Renal cortical epithelial cell (primary cell): ENCODE measurements around the gene TMEM158. TPM values are rescaled to one million over a fixed set of nuclear protein-coding genes. Genes with fewer than 3 reads are reported as not detected.

Experiments
- DNase-seq: peaks from one replicate; pipeline ENCODE4 v3.0.0-alpha.2; 2011; ENCODE audit warnings: low read depth
- total RNA-seq: library from RNA; depleted of rRNA; stranded (reverse); fragments of >200 nt; gene quantifications from 2 replicates; pipeline ENCODE4 v1.2.3, GENCODE V29; 2014

Gene TMEM158
- total RNA-seq, 1 donor from 2014 or later: 6.9 TPM

DNA sequence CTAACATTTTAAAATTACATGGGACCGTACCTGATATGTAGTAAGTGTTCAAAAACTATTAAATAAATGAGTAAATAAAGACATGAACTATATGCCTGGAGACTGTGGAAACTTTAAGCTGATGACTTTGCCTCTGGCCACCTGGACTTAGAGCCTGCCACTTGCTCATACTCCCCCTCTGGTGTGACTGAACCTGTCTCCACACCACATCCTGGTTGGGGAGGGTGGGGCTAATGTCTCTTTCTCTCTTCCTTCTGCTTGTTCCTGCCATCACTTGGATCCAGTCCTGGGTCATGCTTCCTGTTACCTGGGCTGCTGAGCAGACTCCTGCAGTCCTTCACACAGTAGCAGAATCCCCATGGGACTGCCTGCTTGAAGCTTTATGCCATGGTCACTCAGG is 8.2 kb upstream of the TMEM158 start:
- DNase-seq: no peak

DNA sequence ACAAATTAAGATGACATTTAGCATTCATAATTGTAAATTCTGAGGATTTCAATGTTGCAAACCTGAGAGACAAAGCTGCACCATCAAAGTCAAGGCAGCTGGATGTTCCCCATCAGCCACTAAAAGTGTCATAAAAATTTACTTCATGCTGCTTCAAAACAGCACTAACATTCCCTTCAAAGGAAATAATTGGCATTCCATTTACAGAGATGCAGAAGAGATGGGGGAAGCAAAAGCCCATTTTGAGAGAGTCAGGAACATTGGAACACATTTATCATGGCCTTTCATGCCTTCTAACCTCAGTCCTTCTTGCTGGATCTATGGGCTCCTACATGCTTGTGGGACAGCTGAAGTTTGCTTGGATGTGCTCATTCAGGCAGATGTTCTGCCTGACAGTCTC is 6.4 kb upstream of the TMEM158 start:
- DNase-seq: no peak

DNA sequence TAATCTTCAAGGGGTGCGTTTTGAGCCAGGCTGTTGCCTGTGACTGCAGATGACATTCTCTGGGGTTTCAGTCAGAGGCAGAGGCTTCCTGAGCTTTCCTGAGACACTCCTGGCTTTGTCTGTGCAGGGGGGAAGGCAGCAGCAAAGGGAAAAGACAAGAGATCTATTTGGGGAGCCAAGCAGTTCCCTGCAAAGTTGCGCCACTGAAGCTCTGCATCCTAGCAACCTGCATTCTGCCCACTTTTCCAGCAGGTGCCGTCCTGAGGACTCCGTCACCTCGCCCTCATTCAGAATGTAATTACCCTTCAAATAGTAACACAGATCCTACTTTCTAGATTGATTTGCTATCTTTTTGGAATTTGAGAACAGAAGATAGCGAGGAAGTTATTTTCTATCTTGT is 1.9 kb upstream of the TMEM158 start:
- DNase-seq: no peak

DNA sequence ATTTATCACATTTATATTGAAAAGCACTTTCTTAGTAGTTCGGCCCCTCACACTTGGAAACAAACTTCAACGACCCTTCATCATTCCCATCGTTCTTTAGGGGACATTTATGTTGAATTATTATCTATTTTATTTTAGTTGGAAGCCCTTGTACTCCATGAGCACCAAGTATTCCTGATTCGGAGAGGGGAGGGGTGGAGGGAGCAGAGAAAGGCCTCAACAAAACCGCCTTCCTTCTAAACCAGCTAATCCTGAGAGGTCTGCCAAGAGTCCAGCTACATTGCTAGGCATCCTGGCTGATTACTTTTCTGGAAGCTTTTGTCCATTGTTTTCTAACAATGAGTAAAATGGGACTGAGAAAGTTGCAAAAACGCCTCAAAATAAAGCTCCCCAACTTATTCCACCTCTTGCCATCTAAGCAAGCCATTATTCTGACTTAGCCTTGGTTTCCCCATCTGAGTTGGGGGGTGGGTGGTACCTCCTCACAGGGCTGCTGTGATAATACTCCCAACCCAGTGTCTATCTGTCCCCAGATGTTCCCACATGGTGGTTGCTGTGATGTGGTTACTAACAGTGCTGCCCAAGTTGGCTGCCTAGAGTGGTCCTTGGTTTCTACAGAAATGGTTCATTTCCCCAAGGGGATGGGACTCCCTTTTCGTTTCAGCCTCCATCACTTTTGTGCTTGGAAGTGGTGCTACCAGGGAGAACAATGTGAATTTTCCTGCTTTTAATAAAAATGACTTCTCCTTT is 1.2 kb upstream of the TMEM158 start:
- DNase-seq: no peak

DNA sequence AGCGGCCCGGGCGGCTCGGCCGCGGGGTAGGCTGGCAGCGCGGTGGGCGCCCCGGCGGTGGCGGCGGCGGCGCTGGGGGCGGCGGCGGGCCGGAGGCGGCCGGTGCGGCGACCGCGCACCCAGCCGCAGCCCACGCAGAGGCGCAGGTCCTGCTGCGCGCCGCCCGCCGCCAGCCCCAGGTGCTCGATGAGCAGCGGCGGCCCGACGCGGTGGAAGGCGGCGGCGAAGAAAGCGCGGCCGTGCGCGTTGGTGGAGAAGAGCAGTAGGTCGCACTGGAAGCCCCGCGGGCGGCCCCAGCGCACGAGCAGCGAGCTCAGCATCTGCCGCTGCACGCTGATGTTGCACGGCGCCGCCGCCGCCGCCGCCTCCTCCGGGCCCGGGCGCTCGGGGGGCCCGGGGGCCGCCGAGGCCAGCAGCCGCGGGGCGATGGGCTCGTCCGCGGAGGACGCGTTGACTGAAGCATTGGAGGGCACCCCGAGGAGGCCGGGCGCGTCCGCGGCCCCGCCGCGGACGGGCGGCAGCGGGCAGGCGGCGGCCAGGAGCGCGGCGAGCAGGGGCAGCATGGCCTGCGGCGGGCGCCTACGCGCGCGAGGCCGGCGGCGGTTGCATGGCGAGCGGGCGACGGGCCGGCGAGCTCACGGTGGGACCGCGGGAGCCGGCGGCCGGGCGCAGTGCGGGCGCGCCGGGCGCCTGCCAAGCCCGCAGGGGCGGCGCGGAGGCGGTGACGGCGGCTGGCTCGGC is 452 bp downstream of the TMEM158 start:
- DNase-seq: no peak

DNA sequence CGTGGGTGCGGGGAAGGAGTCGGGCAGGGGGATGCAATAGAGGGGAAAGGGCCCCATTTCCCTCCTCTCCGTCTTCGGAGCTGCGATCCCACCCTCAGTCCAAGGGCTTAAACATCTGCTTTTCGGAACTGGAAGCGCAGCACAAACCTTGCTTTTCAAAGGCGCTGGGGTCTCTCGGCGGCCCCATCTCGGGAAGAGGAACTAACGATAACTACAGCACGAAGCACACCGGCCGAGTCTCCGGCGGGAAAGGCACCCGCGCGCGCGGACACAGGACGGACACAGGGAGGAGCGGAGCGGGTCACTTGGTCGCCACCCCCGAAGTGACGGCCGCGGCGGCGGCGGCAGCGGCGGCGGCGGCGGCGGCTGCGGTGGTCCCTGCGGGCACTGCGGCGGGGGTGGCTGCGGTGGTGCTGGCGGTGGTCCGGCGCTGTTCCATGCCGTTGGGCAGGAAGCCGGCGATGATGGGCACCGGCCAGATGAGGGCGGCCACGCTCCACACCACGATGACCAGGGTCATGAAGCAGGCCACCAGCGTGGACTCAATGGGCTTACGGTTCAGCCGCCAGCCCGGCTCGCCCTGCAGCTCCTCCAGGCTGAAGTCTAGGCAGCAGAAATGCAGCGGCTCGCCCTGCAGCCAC is 1.1 kb downstream of the TMEM158 start:
- DNase-seq: peak; percentile 36

DNA sequence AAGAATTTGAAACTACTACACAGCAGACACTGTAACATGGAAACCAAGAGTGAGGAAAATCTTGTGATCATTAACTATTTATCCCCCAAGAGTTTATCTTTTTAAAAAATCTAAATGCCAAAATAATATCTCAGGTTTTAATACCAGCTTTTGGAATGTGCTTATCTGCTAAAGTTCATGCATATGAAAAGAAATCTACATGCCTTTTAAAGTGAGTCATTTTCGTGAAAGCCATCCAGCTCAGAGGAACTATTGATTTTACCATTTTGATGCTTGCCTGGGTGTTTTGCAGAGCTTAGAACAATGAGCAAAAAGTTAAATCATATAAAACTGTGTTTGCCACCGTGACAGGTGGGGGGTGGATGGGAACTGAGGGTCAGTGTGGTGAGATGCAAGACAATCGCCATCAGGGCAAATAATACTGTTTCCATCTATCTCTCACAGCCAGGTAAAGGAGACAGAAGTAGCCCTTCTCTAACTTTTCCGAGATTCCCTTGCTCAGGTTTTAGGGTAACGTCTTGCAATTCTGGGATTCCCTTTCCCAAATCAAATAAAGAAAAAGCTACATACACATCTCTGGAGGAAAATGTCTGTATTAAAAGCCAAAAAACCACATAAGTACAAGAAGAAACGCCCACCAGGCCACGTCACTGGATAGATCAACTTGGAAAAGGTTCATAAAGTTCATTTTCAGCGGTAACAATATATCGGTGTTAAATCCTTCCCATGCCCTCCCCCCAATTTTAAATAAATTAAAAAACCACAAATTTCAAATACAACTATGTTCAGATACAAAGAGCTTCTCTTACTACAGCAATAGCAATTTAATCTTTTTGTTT is 2.0 kb downstream of the TMEM158 start:
- DNase-seq: no peak

DNA sequence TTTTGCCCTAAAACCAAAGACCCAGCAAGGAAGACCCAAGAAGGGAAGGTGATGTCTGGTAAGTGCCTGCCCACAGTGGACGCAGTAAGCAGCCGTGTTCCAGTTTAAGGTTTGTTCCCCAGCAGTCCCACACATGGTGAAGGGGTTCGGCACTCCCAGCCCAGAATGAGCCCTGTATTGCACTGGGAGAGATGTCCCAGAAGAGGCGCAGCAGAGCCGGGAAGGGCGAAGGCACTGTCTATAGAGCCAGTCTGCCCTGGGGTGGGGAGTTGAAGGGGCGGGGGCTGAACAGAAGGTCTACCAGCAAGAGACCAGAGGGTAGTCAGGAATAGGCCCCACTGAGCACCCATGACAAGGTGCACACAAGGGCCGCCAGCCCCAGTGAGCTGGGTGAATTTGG is 6.4 kb downstream of the TMEM158 start:
- DNase-seq: no peak

DNA sequence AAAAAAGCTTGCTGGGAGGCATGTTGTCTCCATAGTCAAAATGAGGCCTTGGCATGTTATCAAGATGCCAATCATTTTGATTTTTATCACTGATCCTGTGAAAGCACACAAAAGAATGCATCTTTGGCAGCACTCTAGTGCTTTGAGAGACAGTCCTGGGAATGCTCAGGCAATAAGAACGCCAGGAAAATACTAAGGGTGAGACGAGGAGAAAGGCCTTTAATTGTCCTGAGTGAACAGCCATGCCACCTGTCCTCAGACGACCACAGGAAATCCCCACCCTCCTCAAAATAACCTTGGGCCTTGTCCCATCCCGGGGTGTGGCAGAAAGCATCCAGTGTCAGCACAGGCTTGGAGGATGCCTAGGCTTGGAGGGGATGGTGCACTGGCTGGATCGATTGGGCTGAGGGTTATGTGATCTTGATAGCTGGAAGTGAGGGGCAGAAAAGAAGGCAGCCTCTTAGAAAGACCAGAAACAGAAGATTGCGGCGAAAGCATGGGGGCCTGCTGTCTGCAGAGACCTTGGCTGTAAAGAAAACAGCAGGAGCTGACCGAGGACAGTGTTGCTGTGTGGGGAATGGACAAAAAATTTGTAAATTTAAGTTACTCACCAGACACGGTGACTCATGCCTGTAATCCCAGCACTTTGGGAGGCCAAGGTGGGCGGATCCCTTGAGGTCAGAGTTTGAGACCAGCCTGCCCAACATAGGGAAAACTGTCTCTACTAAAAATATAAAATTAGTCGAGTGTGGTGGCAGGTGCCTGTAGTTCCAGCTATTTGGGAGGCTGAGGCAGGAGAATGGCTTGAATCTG is 7.3 kb downstream of the TMEM158 start:
- peak; percentile 32 for DNase-seq

DNA sequence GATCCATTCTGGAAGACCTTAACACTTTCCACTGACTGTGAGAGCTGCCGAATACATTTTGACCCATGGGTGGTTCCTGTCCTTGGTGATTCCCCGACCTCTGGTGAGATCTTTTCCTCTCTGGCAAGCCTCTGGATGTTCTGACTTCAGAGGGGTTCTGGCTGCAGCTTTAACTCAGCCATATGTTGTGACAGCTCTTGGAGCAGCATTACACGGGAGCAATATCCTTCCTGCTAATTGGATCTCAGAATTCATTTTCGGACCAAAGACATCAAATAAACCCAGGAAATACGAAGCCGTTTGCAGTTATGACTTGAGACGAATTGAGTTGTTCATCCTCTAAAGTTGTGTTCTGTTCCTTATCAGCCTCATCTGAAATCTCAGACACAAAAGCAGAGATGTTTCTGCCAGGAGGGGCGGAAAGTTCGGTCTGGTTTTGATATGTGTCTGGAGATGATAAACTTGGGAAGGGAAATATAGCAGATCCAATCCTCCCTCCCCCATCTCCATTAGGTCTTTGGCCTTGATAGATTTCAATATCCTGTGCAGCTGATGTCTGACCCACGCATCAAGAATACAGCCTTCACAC is 10.0 kb downstream of the TMEM158 start:
- DNase-seq: no peak

DNA sequence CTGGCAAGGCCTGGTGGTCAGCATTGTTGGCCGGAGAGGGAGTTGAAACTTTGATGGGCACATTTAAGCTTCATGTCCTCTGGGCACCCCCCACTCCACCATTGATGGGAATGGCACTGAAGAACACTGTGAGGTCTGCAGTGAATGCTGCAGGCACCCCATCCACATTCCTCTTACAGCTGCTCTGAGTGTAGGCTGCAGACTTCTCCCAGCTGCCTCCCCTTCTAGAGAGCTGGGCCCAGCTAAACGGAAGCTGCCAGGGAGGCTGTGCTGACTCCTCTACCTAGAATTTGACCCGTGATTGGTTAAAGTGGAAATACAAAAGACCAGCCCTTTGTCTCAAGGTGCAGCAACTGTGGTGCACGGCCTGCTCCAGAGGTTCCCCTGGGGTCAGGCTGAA is 10.6 kb downstream of the TMEM158 start:
- DNase-seq: no peak

DNA sequence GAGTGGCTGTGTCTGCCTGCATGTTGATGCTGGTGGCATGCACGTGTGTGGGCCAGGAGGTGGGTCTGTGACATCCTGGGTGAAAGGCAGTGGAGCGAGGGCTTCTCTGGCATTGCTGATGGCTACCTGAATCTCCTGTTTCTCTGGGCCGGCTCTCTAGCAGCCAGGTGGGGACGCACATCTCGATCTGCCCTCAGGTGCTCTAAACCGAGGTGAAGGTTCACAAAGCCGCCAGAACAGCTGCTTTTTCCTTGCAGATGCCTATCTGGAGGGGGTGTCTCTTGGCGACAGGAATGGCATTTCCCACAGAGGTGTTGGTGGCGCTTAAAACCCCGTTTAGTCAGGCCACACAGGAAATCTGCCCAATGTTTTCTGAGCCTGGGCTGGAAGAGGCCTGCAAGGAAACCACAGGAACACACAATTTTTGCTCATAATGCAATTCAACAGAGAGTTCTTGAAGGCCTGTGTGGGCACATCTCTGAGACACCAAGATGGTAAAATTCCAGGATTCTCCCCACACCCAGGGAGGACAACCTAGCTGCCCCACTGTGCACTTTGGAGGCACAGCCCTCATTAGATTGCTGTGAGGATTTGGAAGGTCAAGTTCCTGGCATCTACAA is 11.9 kb downstream of the TMEM158 start:
- no peak for DNase-seq

DNA sequence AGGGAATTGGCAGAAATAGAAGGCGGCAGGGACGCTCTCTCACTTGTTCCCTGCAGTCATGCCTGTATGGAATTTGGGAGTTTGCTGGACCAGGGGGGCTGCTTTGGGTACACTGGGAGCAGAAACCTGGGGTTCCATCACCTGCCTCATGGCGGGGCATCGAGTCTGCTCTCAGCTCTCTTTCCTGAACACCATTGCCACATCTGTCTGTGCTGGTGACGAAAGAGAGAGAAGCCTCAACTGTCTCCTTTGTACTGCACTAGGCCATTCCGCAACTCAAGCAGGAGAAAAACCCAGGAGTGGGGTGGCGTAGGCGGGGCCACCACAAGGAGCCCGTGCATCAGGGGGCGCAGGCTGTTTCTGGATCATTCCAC is 14.0 kb downstream of the TMEM158 start:
- no peak for DNase-seq

DNA sequence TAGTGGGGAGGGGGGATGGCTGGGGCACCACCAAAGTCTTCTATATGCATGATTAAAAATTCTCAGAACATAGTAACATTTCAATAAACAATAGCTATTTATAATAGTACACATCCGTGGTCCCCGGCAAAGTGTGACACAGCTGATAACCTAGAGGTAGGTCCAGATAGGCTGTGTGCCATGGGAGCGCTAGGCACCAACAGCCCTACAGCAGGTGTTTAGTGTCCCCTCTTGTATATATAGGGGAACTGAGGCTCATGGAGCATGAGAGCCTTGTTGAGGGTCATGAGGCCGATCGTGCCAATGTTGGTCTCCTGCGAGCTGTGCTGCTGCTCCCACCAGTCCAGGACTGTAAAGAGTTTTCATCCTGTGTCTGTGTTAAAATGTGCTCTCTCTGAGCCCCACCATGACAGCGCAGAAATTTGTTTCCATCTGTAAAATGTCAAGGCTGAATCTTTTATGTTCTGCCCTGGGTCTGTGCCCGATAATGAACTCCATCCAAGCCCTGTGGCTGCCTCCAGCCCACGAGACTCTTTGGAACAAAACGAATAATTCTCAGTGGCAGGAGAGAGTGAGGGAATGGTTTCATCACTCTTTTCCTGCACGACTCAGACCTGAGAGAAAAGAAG is 14.5 kb downstream of the TMEM158 start:
- no peak for DNase-seq

DNA sequence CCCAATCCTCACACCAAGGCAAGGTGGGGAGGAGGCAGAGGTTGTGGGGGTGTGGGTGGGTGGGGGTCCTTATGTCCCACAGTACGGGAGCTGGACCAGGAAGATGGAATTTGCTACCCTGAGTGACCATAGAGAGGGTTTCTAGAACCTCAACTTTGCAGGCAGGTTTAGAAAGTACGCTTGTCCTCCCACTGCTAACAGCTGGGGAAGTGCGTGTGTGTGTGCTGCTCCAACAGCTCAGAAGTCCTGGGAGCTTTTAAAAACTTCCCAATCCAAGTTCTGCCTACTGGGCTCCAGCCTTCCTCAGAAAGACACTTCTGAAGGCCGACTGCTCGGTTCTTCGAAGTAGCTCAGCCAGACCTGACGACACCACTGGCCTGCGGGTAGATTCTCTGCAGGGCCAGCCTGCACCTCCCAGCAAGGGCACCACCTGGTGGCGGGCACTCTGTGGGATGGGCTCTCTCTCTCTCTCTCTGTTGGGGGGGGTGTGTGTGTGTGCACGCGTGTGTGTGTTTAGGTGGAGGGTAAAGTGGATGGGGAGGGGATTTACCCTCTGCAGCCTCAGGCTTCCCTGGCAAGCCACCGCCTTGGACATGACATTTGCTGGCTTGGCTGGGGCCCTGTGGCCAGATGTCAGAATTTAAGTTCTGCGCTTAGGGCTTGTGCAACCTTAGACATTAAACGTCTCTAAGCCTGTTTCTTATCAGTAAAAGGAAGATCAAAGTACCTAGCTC is 15.6 kb downstream of the TMEM158 start:
- peak; percentile 73 for DNase-seq

DNA sequence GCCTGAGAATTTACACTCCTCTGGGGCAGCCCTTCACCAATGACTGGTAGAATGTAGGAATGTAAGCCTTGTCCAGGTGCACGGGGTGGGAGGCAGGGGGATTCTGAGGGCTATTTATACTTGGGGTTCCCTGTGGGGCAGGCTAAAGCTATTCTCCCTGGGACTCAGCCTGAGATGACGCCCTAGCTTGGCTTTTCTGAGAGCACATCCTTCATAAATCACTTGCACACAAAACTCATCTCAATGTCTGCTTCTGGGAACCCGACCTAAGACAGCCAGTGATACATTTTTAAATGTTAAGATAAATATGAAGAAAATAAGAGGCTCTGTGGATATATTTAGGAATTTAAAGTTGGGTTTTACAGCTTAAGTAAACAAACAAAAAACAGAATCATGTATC is 16.6 kb downstream of the TMEM158 start:
- no peak for DNase-seq

DNA sequence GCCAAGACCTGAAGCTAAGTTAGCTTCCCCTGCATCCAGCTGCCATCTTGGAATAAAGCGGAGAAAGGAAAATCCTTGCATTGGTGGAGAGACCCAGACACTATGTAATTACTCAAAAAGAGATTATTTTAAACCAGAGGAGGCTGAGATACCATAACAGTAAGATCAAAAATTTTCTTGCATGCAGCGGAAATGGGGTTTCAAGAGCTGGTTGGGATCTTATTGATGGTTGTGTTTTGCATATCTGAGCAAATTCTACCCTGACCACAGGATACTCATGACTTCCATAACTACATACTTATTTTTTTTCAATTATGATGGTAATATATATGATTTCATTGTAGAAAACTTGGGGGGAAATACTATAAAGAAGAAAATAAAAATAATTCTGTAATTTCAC is 17.5 kb downstream of the TMEM158 start:
- no peak for DNase-seq

DNA sequence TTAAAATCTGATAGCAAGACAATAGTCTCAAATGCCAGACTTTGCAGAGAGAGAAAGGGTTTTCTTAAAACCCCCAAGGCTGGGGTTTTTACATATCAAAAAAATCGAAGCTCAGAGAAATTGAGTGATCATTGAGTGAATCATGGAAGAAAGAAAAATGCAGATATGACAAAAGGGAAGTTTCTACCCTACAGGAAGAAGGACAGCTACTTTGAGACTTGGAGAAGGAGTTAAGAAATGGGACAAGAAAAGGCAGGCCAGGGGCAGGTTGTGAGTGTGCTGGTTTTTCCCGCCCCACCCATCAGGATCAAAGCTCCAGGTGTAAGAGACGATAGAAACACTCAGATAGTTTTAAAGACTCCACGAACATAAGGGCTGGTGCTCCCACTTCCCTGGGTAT is 18.6 kb downstream of the TMEM158 start:
- DNase-seq: no peak

DNA sequence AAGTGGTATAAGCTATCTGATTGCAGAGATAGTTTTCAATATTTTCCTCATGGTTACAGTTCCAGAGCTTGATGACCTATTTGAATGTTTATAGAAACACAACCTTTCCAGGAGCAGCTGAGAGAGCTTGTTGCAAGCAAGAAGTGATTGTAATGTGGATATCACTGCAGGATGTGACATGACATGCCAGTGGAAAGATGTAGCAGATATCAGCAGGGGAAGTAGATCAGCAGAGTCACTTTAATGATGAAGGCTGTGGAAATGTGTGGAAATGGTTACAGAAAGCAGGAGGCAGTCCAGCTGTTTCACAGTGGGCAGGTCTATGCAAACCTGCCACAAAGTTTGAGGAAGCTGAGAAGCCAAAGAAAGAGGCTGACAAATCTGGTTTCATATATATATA is 21.0 kb downstream of the TMEM158 start:
- no peak for DNase-seq
